Measurements from ENCODE around the gene GRIK2.

DNA sequence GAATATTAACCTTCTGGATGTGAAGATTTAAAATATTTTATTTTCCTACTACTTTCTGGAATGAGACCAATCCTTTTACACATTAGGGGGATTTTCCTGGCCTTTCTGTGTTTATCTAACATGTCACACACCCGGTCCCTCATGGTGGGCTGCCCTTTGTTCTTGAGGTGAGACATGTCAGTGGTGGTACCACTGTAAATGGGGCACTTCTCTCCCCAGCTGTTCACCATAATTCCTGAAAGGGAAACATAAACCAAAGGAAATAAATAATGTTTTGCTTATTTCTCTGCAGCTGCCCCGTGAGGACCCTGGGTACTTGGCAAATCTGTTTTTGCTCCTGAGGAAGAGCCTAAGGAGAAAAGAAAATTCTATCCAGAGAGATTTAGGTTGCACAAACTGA, 41.1 kb downstream of the GRIK2 start:
- TF ChIP-seq POLR2A (IDR thresholded peaks at IDR 0.05), result no peak
- TF ChIP-seq, protein P1, sequence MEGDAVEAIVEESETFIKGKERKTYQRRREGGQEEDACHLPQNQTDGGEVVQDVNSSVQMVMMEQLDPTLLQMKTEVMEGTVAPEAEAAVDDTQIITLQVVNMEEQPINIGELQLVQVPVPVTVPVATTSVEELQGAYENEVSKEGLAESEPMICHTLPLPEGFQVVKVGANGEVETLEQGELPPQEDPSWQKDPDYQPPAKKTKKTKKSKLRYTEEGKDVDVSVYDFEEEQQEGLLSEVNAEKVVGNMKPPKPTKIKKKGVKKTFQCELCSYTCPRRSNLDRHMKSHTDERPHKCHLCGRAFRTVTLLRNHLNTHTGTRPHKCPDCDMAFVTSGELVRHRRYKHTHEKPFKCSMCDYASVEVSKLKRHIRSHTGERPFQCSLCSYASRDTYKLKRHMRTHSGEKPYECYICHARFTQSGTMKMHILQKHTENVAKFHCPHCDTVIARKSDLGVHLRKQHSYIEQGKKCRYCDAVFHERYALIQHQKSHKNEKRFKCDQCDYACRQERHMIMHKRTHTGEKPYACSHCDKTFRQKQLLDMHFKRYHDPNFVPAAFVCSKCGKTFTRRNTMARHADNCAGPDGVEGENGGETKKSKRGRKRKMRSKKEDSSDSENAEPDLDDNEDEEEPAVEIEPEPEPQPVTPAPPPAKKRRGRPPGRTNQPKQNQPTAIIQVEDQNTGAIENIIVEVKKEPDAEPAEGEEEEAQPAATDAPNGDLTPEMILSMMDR (IDR thresholded peaks at IDR 0.05), result no peak
- TF ChIP-seq POLR2AphosphoS5 (IDR thresholded peaks at IDR 0.05), result no peak
